Stimulated activated naive CD8-positive, alpha-beta T cell treated with anti-CD3 and anti-CD28 coated beads, Interleukin-15, amount 100 ng/mL, for 72 hours (primary cell): ENCODE measurements around the gene PECR.

Experiments
- ATAC-seq: fragments of 150-1000 bp; cut with Tn5 transposase; 2 replicates; pipeline ENCODE4 v1.10.0; 2021; ENCODE audit warnings: mild to moderate bottlenecking, moderate library complexity
- DNase-seq, 2 donors: peaks; one replicate each; pipeline ENCODE4 v3.0.0; 2021 to 2022
- H3K27ac Mint-ChIP-seq, 2 donors: one replicate each; pipeline ENCODE4 v1.8.0; 2022; ENCODE audit warnings: mild to moderate bottlenecking in 2 of 2, mixed read lengths in 2 of 2, moderate library complexity in 2 of 2
- H3K27me3 Mint-ChIP-seq: one replicate; pipeline ENCODE4 v1.8.0; 2022; ENCODE audit warnings: mixed read lengths
- H3K4me1 Mint-ChIP-seq: one replicate; pipeline ENCODE4 v1.8.0; 2022; ENCODE audit warnings: mild to moderate bottlenecking, mixed read lengths
- H3K4me3 Mint-ChIP-seq, 2 donors: one replicate each; pipeline ENCODE4 v1.8.0; 2022; ENCODE audit warnings: mild to moderate bottlenecking in 2 of 2, mixed read lengths in 2 of 2, moderate library complexity in 1 of 2
- H3K9me3 Mint-ChIP-seq, 2 donors: one replicate each; pipeline ENCODE4 v1.8.0; 2022; ENCODE audit warnings: mixed read lengths in 2 of 2

The PECR gene

DNA sequence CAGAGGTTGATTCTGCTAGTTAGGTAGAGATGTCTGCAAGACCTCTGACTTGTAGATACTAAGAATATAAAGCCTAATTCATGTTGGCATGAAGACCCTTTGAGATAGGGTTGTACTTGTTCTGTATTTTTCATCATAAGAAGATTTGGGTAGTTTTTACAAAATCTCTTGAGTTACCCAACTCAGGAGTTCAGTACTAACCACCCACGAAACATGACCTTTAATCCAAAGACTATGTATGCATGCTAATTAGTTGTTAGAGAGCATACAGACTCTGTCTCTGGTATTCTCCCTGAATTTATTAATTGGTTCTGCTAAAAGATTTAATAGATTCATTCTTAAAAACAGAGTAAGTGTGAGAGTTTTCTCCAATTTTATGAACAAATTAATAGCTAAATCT, 16.9 kb downstream of the PECR start:
- DNase-seq (no peak), ATAC-seq (no peak)
- Mint-ChIP-seq H3K9me3 (no peaks in the 10 kb centered on the region), H3K4me1 (peaks cover 14% of the 10 kb centered on the region), H3K4me3 (no peak overlapping the region), H3K27ac (no peak overlapping the region), H3K27me3 (no peaks in the 10 kb centered on the region)

DNA sequence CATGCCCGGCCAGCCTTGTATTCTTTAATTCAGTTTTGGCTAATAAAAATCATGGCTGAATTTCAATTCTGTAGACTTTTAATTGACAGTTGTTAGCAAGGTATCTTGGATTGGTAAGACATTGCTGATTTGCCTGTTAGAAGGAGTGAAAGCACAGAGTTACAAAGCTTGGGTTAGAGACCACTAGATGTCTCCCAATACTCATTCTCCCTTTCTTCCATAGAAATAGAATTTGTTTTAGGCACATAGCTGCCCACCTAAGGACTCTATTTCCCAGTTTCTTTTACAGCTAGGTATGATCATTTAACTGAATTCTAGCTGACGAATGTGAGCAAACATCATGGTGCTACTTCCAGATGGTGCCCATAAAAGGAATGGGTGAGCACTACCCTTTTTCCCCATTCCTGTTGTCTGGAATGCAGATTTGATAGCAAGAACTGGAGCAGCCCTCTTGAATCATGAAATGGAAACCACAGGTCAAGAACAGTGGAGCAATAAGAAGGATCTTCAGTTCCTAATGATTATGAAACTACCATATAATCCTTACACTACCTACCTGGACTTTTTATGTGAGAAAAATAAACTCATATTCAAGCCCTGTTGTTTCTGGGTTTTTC, 17.5 kb downstream of the PECR start:
- Mint-ChIP-seq H3K27ac (no peak overlapping the region), H3K4me1 (peaks cover 10% of the 10 kb centered on the region), H3K4me3 (no peak overlapping the region), H3K27me3 (no peaks in the 10 kb centered on the region), H3K9me3 (no peaks in the 10 kb centered on the region)
- no peak for ATAC-seq
- DNase-seq: no peak

DNA sequence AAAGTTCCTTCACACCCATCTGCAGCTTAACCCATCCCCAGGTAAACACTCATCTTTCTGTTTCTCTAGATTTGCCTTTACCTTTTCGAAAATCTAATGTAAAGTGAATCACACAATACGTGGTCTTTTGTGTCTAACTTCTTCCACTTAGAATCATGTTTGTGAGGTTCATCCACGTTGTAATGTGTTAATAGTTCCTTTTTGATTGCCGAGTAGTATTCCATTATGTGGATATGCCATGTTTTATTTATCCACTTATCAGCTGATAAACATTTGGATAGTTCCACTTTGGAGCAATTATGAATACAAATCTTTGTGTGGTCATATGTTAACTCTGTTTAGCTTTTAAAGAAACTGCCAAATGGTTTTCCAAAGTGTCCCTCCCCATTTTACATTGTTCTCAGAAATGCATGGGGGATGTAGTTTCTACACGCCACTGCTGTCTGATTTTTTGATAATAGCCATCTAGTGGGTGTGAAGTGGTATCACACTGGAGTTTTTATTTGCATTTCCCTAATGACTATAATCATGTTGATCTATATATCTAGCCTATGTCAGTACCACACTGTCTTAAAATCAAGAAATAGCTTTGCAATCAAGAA, 22.3 kb downstream of the PECR start:
- Mint-ChIP-seq H3K27me3 (no peaks in the 10 kb centered on the region), H3K4me3 (no peak overlapping the region), H3K4me1 (peaks cover 26% of the 10 kb centered on the region), H3K27ac (no peak overlapping the region), H3K9me3 (no peaks in the 10 kb centered on the region)
- DNase-seq (no peak), ATAC-seq (no peak)

DNA sequence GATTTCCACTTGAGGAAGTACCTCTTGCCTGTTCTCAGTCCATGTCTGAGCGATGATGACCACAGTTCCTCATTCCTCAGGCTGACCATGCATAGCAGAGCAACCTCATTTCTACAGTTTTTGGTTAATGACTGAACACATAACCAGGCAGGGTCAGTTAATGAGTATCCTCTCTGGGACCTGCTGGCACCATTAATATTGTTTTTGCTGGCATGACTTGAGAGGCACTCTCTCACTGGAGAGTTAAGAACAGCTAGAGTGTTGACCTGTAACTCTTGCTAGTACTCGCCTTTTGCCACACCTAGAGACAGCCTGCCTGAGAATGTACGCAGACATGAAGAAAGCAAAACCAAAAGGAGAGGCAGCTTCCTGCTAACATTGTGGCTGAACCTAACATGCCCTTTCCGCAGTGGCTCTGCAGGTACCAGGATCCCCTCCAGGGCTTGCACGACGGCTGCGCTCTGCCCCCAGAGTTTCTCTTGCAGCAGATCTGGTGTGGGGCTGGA, 23.9 kb downstream of the PECR start:
- Mint-ChIP-seq H3K4me3 (peak overlapping the region; percentile 76 to 82), H3K27me3 (no peaks in the 10 kb centered on the region), H3K9me3 (no peaks in the 10 kb centered on the region), H3K4me1 (peaks cover 26% of the 10 kb centered on the region), H3K27ac (peak overlapping the region; percentile 94 to 97)
- peak; percentile 97 for ATAC-seq
- peak; percentile 53 to 67 for DNase-seq

DNA sequence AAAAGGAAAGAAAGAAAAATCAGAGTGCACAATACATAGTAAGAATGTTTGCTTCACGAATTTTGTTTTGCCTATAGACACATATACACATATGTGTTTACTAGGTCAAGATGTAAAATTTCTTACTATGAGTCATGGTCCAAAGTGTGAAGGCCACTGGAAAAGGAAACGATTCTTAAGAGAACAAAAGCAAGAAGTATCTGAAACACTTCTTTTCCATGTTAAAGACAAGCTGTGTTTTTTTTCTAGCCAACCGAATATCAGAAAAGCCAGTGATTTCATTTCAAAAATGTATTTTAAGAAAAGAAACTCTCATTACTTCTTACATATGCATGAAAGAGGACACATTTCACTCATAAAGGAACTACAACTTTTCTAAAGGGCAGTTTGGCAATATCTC, 24.9 kb downstream of the PECR start:
- Mint-ChIP-seq H3K27ac (no peak overlapping the region), H3K27me3 (no peaks in the 10 kb centered on the region), H3K4me3 (no peak overlapping the region), H3K4me1 (peaks cover 26% of the 10 kb centered on the region), H3K9me3 (no peaks in the 10 kb centered on the region)
- DNase-seq (no peak), ATAC-seq (no peak)

DNA sequence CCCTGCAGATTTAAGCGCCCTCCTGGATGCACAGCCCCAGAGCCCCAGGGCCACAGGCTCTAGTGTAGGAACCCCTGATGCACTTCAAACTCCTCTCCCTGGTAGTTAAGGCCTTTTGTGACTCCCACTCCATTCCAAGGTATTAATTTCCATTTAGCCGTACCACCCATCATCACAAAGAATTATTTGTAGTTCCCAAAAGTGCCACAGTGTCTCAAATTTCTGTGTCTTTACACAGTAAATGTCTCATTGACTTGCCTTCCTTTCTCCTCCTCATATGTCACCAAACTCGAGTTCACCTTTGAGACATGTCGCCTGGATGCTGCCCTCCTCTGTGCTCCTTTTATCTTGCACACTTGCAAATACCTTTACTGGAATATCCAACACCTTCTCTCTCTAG, 25.9 kb downstream of the PECR start:
- ATAC-seq: no peak
- Mint-ChIP-seq H3K4me3 (no peak overlapping the region), H3K9me3 (no peaks in the 10 kb centered on the region), H3K27me3 (no peaks in the 10 kb centered on the region), H3K27ac (no peak overlapping the region), H3K4me1 (peaks cover 26% of the 10 kb centered on the region)
- no peak for DNase-seq

DNA sequence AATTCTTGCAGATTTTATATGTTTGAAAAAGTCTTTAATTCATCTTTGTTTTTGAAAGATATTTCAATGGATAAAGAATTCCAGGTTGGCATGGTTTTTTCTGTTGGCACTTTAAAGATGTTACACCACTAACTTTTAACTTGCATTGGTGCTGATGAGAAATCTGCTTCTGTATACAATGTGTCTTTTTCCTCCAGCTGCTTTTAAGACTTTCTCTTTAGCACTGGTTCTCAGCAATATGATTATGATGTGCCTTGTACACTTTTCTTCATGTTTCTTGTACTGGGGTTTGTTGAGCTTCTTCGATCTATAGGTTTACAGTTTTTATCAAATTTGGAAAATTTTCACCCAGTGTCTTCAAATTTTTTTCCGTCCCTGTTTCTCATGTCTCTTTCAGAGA, 29.2 kb downstream of the PECR start:
- H3K9me3 Mint-ChIP-seq: no peaks in the 10 kb centered on the region
- no peaks in the 10 kb centered on the region for H3K27me3 Mint-ChIP-seq
- H3K27ac Mint-ChIP-seq: no peak overlapping the region
- no peak for ATAC-seq
- DNase-seq: no peak
- no peak overlapping the region for H3K4me3 Mint-ChIP-seq
- peaks cover 10% of the 10 kb centered on the region for H3K4me1 Mint-ChIP-seq

DNA sequence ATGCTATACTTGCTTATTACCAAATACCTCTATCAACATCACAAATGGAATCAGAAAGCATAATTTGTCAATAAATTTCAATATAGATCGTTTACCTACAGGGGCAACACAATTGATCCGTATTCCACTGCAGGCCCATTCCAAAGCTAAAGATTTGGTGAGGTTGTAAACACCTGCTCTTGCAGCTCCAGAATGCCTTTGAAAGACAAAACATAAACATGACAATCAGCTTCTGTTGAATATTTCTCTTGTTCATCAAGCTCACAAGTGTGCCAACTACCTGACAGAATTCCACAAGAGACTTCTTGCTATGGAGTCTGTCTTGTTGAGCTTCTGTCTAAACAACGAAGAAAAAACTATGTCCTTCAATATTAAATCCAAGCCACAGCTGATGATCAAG, 30.3 kb downstream of the PECR start:
- Mint-ChIP-seq H3K27ac (no peak overlapping the region), H3K27me3 (no peaks in the 10 kb centered on the region), H3K4me1 (no peaks in the 10 kb centered on the region), H3K4me3 (no peak overlapping the region), H3K9me3 (no peaks in the 10 kb centered on the region)
- DNase-seq: no peak
- ATAC-seq: no peak

DNA sequence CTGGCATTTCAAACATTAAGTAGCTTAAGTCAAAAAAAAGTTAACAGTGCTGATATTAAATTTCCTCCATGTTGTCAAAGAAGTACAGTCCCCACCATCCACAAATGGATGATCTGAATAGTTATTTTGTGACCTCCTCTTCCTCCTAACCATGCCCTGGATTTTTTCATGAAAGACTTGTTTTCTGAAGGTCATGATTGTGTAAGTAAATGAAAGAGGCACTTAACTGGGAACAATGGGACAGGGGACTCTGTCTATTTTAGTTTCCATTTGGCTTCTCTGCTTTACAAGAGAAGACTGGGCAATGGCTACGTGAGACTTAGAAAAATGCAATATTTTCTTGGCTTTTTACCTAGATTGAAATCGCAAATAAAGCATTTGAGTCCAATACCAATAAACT, 32.2 kb downstream of the PECR start:
- ATAC-seq (no peak), DNase-seq (no peak)
- Mint-ChIP-seq H3K27me3 (no peaks in the 10 kb centered on the region), H3K27ac (no peak overlapping the region), H3K4me3 (no peak overlapping the region), H3K9me3 (no peaks in the 10 kb centered on the region), H3K4me1 (peaks cover 8% of the 10 kb centered on the region)

DNA sequence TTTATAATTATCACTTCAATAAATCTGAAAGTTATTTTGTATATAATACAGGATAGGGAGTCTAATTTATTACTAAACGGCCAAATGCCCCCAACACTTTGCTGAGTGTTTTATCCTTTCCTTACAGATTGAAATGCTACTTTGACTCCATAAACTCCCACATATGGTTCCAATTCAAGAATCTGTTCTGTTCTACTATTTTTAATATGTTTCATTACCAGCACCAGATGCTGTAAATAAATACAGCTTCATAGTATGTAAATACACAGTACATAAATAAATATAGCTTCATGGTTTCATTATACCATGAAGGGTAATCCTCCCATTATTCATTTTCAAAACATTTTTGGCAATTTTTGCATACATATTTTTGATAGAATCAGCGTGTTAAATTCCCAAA, 34.2 kb downstream of the PECR start:
- H3K4me1 Mint-ChIP-seq: peaks cover 8% of the 10 kb centered on the region
- H3K9me3 Mint-ChIP-seq: no peaks in the 10 kb centered on the region
- H3K27me3 Mint-ChIP-seq: no peaks in the 10 kb centered on the region
- no peak for DNase-seq
- H3K27ac Mint-ChIP-seq: no peak overlapping the region
- no peak overlapping the region for H3K4me3 Mint-ChIP-seq
- ATAC-seq: no peak

DNA sequence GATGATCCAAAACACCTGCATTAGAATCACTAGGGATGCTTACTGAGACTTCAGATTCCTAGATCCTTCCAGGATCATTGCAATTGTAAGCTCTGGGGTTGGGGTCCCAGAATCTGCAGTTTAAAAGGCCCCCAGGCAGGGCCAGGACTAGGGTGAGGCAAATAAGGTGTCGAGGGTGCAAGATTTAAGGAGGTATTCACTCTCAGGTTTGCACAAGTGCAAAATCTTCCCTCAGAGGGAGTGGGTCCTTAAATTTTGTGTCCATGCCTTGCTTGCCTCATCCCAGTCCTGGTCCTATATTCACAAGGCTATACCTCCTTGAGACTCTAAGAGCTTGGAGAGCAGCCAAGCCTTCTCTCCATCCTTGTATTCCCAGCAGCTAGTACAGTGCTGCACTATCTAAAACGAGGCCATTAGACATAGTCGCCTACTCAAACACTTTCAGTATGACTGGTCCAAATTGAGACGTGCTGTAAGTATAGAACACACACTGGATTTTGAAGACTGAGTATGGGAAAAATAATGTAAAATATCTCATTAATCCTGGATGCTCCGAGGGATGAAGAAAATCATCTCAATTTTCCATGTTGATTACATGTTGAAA, 36.6 kb downstream of the PECR start:
- Mint-ChIP-seq H3K27ac (peak overlapping the region in 1 of 2 donors; percentile 80), H3K4me1 (peaks cover 8% of the 10 kb centered on the region), H3K27me3 (no peaks in the 10 kb centered on the region), H3K9me3 (no peaks in the 10 kb centered on the region), H3K4me3 (no peak overlapping the region)
- no peak for ATAC-seq
- no peak for DNase-seq

DNA sequence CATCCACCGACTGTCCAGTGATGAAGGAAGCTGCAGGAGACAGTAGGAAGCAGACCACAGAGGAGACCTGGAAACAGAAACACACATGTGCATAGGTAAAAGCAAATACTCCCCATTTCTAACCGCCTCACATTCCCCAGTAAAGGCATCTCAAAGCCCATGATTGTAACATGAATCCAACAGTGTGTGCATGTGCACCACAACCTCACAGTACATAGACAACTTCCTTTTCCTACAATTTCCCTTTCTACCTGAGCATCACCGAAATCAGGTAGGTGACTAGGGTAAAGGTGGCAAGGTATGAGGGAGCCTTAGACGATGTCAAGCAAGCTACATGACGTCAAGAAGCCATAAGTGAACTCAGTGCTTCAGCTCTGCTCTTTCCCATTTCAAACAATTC, 37.7 kb downstream of the PECR start:
- ATAC-seq (no peak), DNase-seq (no peak)
- H3K4me1 Mint-ChIP-seq: peaks cover 8% of the 10 kb centered on the region
- H3K27me3 Mint-ChIP-seq: no peaks in the 10 kb centered on the region
- H3K27ac Mint-ChIP-seq: no peak overlapping the region
- no peaks in the 10 kb centered on the region for H3K9me3 Mint-ChIP-seq
- no peak overlapping the region for H3K4me3 Mint-ChIP-seq

DNA sequence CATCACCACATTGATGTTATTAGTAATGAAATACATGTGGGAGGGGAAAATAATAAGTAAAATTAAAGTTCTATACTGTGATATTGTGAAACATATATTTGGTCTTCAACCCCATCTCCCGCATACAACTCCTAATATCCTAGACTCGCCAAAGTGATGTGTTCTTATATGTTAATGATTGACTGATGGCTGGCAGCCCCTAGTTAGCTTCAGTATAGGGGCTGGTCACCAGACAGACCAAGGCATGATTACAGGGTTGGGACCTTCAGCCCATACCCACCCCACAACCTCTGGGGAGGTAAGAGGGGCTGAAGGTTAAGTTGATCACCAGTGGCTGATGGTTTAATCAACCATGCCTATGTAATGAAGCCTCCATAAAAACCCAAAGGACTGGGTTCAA, 40.2 kb downstream of the PECR start:
- H3K27ac Mint-ChIP-seq: no peak overlapping the region
- no peaks in the 10 kb centered on the region for H3K9me3 Mint-ChIP-seq
- no peak for DNase-seq

DNA sequence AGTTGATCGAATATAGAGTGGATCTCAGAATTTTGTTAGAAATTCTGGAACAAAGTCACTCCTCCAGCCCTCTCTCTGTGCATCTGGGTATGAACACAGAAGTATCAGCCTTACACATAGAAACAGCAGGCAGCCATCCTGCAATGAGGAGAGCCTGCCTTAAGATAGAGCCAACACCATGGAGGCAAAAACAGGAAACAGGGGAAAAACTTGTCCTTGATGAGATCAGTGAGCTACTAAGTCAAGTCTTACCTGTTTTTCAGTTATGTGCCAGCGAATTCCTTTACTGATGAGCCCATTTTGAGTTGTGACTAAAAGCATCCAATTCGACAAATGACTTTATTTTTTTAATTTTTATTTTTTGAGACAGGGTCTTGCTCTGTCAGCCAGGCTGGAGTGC, 41.7 kb downstream of the PECR start:
- peak overlapping the region in 1 of 2 donors; percentile 28 for H3K27ac Mint-ChIP-seq
- no peaks in the 10 kb centered on the region for H3K27me3 Mint-ChIP-seq
- peaks cover 2% of the 10 kb centered on the region for H3K4me1 Mint-ChIP-seq
- H3K4me3 Mint-ChIP-seq: no peak overlapping the region
- ATAC-seq (no peak), DNase-seq (no peak)
- no peaks in the 10 kb centered on the region for H3K9me3 Mint-ChIP-seq

More for the DNA sequence above, 40.2 kb downstream of the PECR start:
- Mint-ChIP-seq H3K4me3 (no peak overlapping the region), H3K27me3 (no peaks in the 10 kb centered on the region), H3K4me1 (peaks cover 8% of the 10 kb centered on the region)
- no peak for ATAC-seq

DNA sequence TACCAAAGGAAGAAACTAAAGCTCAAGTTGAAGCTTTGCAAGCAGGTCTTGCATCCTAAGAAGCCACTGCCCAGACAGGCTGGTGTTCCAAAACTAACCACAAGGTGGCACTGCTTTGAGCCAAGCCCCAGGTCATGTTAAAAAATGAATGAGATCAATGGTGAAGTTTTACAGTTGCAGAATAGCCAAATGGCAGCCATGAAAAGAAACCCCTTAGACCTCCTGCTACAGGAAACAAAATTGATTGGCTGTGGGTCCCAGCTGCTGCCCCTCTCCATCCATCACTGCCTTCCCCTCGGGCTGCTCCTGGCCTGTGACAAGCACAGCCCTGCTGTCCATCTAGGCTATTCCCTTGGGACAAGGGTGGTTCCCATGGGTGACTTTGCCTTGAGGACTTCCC, 47.5 kb downstream of the PECR start:
- H3K27ac Mint-ChIP-seq: no peak overlapping the region
- H3K4me1 Mint-ChIP-seq: peaks cover 50% of the 10 kb centered on the region
- H3K9me3 Mint-ChIP-seq: no peaks in the 10 kb centered on the region
- H3K27me3 Mint-ChIP-seq: no peaks in the 10 kb centered on the region
- ATAC-seq (peak; percentile 54), DNase-seq (peak; percentile 75 to 79)
- H3K4me3 Mint-ChIP-seq: no peak overlapping the region

DNA sequence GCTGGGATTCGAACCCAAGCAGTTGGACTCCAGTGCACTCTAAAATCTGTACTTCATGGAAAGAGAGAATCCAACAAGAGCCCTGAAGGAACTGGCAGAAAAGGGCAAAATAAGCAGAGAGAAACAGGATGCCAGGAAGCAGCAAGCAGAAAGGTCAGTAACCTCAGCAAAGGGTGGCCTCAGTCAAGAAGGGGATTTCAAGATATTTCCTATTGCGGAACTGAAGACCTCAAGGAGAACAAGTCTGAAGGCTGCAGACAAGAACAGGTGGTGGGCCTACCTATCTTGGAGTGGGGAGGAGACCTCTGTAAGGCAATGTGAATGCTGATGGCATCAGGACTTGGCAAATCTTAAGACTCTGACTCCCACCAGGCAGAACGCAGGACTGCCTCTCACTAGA, 48.2 kb downstream of the PECR start:
- Mint-ChIP-seq H3K4me1 (peaks cover 50% of the 10 kb centered on the region), H3K9me3 (no peaks in the 10 kb centered on the region), H3K27me3 (no peaks in the 10 kb centered on the region), H3K27ac (no peak overlapping the region), H3K4me3 (no peak overlapping the region)
- ATAC-seq: no peak
- DNase-seq: no peak
